Measurements from ENCODE around the gene LMNTD1. TPM values are rescaled to one million over a fixed set of nuclear protein-coding genes. Genes with fewer than 3 reads are reported as not detected.

The LMNTD1 gene
- total and polyA plus RNA-seq, 10 donors = 0.05 TPM; not detected in 9

GRCh38 chr12:25504744-25505143, 48.3 kb downstream of the LMNTD1 start:
- Histone ChIP-seq H3K4me3 (no peak overlapping the region), H3K27ac (no peak overlapping the region), H3K4me1 (no peaks in the 10 kb centered on the region), H3K27me3 (replicated peaks in 1 of 7) (peaks cover 0 to 5% (median 0%) of the 10 kb centered on the region in 7 donors), H3K36me3 (no peaks in the 10 kb centered on the region), H3K9me3 (no peaks in the 10 kb centered on the region)
- 88 to 96% (median 94%) methylated on average over 1 of the region's 1 CpG for WGBS, 5 donors
- intact Hi-C loops (cut with DNase I; ENCODE audit: low total_unique reads) = no loop called here
- no peak for DNase-seq
- TF ChIP-seq POLR2A (IDR thresholded peaks at IDR 0.05) = no peak
- no peak for TF ChIP-seq CTCF (IDR thresholded peaks at IDR 0.05 in 8 of 11, conservative IDR thresholded peaks at IDR 0.05 in 3 of 11)
- no peak for TF ChIP-seq POLR2AphosphoS5 (IDR thresholded peaks at IDR 0.05)

- intact Hi-C loops (cut with DNase I; ENCODE audit: low total_unique reads) = no loop called here
- DNase-seq = no peak
- no peak for TF ChIP-seq POLR2AphosphoS5 (IDR thresholded peaks at IDR 0.05)
Observed at GRCh38 chr12:25503666-25504065, 49.4 kb downstream of the LMNTD1 start.

GRCh38 chr12:25502596-25502995, 50.5 kb downstream of the LMNTD1 start:
- intact Hi-C loops (cut with DNase I; ENCODE audit: low total_unique reads) = no loop called here
- TF ChIP-seq POLR2AphosphoS5 (IDR thresholded peaks at IDR 0.05) = no peak
- no peak for TF ChIP-seq POLR2A (IDR thresholded peaks at IDR 0.05)
- no peak for TF ChIP-seq CTCF (IDR thresholded peaks at IDR 0.05 in 8 of 11, conservative IDR thresholded peaks at IDR 0.05 in 3 of 11)
- Histone ChIP-seq H3K9me3 (peaks cover 0 to 10% (median 0%) of the 10 kb centered on the region in 8 donors), H3K4me1 (no peaks in the 10 kb centered on the region), H3K36me3 (no peaks in the 10 kb centered on the region), H3K27ac (no peak overlapping the region), H3K4me3 (no peak overlapping the region), H3K27me3 (replicated peaks in 1 of 7) (peaks cover 0 to 5% (median 0%) of the 10 kb centered on the region in 7 donors)
- 75 to 100% (median 90%) methylated on average over 1 of the region's 1 CpG for WGBS, 5 donors
- no peak for DNase-seq

More at GRCh38 chr12:25503666-25504065, 49.4 kb downstream of the LMNTD1 start:
- H3K27me3 ChIP-seq (replicated peaks in 1 of 7) = peaks cover 0 to 5% (median 0%) of the 10 kb centered on the region in 7 donors
- peaks cover 0 to 2% (median 0%) of the 10 kb centered on the region in 8 donors for H3K9me3 ChIP-seq
- H3K36me3 ChIP-seq = no peaks in the 10 kb centered on the region
- H3K4me3 ChIP-seq = no peak overlapping the region
- H3K27ac ChIP-seq = no peak overlapping the region
- H3K4me1 ChIP-seq = no peaks in the 10 kb centered on the region

- Histone ChIP-seq H3K4me1 (no peaks in the 10 kb centered on the region), H3K4me3 (no peak overlapping the region), H3K36me3 (no peaks in the 10 kb centered on the region), H3K27me3 (replicated peaks in 1 of 7) (peaks cover 0 to 5% (median 0%) of the 10 kb centered on the region in 7 donors), H3K9me3 (peaks cover 0 to 10% (median 0%) of the 10 kb centered on the region in 8 donors), H3K27ac (no peak overlapping the region)
- DNase-seq = no peak
- TF ChIP-seq POLR2AphosphoS5 (IDR thresholded peaks at IDR 0.05) = no peak
- TF ChIP-seq POLR2A (IDR thresholded peaks at IDR 0.05) = no peak
- no peak for TF ChIP-seq CTCF (IDR thresholded peaks at IDR 0.05 in 8 of 11, conservative IDR thresholded peaks at IDR 0.05 in 3 of 11)
- WGBS, 5 donors = 87 to 99% (median 94%) methylated on average over 3 of the region's 3 CpGs
- intact Hi-C loops (cut with DNase I; ENCODE audit: low total_unique reads) = no loop called here
Observed at GRCh38 chr12:25502118-25502517, 51.0 kb downstream of the LMNTD1 start.

- no peak for DNase-seq
- TF ChIP-seq POLR2AphosphoS5 (IDR thresholded peaks at IDR 0.05) = no peak
- no peak for TF ChIP-seq CTCF (IDR thresholded peaks at IDR 0.05 in 8 of 11, conservative IDR thresholded peaks at IDR 0.05 in 3 of 11)
- TF ChIP-seq POLR2A (IDR thresholded peaks at IDR 0.05) = no peak
- WGBS, 5 donors = 42 to 86% (median 74%) methylated on average over 1 of the region's 1 CpG
- Histone ChIP-seq H3K4me3 (no peak overlapping the region), H3K27ac (no peak overlapping the region), H3K4me1 (no peaks in the 10 kb centered on the region), H3K36me3 (no peaks in the 10 kb centered on the region), H3K27me3 (replicated peaks in 1 of 7) (peaks cover 0 to 5% (median 0%) of the 10 kb centered on the region in 7 donors), H3K9me3 (peaks cover 0 to 10% (median 0%) of the 10 kb centered on the region in 8 donors)
- intact Hi-C loops (cut with DNase I; ENCODE audit: low total_unique reads) = no loop called here
Observed at GRCh38 chr12:25501549-25501948, 51.5 kb downstream of the LMNTD1 start.
